GM12801 (cell line): ENCODE measurements around the gene ARHGEF38.

Source experiments
- TF ChIP-seq, protein P1 (sequence below): IDR thresholded peaks from one replicate; pipeline ENCODE4 v1.5.1; 2011; ENCODE audit warnings: control low read depth; ENCODE audit not compliant: insufficient read length; ENCODE audit errors: extremely low read depth

ARHGEF38 gene

DNA sequence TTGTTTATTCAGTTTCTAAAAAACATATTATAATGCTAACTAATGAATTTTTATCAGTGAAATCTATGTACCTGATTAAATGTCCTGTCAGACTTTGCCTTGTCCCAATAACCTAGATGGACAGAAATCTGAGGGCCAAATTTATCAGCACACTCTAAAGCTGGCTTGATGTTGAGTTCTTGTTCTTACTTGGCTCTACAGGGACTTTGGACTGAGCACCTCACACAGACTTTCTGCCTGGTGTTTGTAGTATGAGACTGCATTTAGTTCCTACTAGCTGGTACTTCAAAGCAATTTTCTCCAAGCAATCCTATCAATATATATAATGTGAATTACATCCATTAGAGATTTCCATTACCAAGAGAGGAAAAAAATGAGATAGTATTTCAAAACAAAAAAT, 118.3 kb downstream of the ARHGEF38 start:
- TF ChIP-seq, protein P1, sequence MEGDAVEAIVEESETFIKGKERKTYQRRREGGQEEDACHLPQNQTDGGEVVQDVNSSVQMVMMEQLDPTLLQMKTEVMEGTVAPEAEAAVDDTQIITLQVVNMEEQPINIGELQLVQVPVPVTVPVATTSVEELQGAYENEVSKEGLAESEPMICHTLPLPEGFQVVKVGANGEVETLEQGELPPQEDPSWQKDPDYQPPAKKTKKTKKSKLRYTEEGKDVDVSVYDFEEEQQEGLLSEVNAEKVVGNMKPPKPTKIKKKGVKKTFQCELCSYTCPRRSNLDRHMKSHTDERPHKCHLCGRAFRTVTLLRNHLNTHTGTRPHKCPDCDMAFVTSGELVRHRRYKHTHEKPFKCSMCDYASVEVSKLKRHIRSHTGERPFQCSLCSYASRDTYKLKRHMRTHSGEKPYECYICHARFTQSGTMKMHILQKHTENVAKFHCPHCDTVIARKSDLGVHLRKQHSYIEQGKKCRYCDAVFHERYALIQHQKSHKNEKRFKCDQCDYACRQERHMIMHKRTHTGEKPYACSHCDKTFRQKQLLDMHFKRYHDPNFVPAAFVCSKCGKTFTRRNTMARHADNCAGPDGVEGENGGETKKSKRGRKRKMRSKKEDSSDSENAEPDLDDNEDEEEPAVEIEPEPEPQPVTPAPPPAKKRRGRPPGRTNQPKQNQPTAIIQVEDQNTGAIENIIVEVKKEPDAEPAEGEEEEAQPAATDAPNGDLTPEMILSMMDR: no peak

DNA sequence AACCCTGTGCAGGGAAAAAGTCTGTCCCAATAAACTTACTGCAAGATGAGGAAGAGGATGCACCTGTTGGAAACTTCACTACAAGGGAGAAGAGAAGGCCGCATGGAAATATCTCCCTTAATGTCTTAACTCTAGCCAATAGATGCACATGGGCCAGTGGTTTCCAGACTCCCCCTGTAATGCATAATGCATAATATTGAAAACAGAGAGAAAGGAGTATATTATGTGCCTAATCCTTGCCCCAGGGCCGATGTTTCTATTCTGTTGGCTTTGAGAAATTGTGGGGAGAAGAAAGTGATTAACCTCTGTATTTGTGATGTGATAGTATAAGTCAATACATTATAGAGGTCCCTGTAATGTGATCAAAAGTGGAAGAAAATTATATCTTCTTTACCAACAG, 118.9 kb downstream of the ARHGEF38 start:
- TF ChIP-seq, protein P1: no peak

DNA sequence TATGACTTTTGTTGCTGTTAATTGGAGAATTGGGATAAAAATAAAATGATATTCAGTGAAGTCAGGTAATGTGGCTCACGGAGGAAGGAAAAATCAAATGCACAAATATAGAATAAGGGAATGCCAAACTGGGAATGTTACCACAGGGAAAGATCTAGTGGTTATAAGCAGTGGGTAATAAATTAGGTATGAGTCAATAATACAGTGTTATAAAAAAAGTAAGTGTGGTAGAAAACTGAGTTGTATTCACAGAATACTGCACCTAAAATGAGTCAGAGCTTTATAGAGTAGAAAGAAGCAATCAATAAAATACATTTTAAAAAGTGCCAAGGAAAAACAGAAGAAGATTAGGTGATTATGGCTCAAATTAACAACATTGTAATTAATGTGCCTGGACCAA, 121.6 kb downstream of the ARHGEF38 start:
- TF ChIP-seq, protein P1: no peak

DNA sequence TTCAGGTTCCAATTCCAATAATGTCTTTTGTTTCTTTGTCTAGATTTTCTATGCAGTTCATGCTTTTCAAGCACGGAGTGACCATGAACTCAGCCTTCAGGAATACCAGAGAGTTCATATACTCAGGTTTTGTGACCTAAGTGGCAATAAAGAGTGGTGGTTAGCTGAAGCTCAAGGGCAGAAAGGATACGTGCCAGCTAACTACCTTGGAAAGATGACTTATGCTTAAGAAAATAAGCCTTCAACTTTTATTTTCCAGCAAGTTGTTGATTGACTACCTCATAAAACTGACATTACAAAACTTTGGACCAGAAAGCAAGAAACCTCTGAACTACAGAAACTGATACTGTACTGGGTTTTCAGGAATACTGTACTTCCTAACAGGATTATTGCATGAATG, 125.3 kb downstream of the ARHGEF38 start:
- TF ChIP-seq, protein P1: no peak

DNA sequence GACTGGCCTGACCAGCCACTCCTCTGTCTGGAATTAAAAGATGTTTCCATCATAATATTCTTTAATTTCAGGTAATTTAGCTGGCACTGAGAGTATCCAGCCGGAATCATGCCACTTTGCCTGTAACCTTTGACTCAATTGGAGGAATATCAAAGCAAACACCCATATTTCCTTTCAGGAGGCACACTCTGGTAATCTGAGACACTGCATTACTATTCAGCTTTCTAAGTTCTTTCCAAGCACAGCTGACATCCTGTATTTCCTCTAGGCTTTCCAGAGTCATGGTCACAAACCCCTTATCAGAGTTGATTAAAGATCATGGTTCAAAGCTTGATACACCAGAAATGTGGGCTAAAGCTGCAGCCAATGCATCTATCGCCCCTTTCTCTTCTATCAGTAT, 126.8 kb downstream of the ARHGEF38 start:
- TF ChIP-seq, protein P1: no peak

DNA sequence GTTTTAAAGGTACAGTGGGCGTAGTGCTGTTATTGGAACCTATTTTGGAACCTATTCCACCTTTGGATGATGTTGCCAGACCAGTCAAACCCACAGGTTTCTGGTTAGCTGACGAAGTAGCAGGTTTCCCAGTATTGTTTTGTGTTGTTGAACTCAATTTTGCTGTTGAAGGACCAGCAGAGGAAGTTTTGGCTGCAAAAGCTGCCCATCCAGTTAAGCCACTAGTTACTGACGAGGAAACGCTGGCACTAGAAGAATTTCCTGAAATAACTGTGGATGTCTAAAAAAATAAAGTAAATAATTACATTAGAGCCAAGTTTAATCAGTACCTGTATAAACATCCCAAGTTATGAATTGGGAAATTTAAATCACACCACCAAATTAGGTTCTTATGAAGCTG, 130.6 kb downstream of the ARHGEF38 start:
- TF ChIP-seq, protein P1: no peak

DNA sequence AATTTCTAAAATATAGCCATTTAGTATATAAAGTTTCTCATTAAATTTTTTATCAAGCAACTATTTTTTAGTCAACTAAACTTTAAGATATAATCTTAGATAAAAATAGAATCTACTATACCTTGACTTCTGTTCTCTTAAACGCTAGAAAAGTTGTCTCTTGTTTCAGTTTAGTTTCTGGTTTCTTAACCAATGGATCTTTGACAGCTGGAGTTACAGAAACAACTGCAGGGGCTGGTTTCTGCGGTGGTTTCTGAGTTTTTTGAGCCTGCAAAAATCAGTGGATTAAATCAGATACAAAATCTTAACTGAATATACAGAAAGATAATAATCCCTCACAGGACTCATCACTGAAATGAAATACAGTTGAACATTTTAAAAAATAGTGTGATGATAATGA, 134.2 kb downstream of the ARHGEF38 start:
- TF ChIP-seq, protein P1: no peak

DNA sequence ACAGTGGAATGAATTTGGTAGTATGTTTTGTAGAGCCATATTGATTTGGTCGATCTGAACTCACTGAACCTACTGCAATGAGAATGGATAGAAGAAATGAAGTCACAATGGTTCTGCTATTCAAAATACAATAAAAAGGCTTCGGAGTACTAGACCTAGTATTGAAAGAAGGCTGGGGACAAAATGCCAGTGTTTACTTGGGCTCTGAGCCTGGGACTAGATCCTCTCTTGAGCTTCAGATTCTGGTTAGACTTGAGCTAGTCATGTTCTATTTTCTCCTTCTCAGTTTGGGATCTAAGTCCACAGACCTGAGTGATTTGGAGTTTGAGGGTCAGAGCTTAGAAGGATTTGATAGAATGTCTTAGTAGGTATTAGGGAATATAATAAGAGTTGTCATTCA, 146.2 kb downstream of the ARHGEF38 start:
- TF ChIP-seq, protein P1: no peak
